Ishikawa (cell line): Measurements from ENCODE around the gene FHIT.

Source experiments
- CEBPB ChIP-seq: IDR thresholded peaks from 2 replicates; pipeline ENCODE4 v1.6.1; 2012
- CREB1 ChIP-seq: IDR thresholded peaks from 2 replicates; pipeline ENCODE4 v1.6.1; 2012; ENCODE audit warnings: low read depth
- EGR1 ChIP-seq: IDR thresholded peaks from 2 replicates; pipeline ENCODE4 v1.6.1; 2012
- EP300 ChIP-seq: IDR thresholded peaks from 2 replicates; pipeline ENCODE4 v1.6.1; 2012; ENCODE audit warnings: borderline replicate concordance
- FOXM1 ChIP-seq: IDR thresholded peaks from 2 replicates; pipeline ENCODE4 v1.6.1; 2012; ENCODE audit warnings: low read depth, borderline replicate concordance
- MAX ChIP-seq: IDR thresholded peaks from 2 replicates; pipeline ENCODE4 v1.6.1; 2012
- NFIC ChIP-seq: IDR thresholded peaks from 2 replicates; pipeline ENCODE4 v1.6.1; 2012
- RAD21 ChIP-seq: IDR thresholded peaks from 2 replicates; pipeline ENCODE4 v1.6.1; 2012; ENCODE audit warnings: low read depth
- REST ChIP-seq: IDR thresholded peaks from 2 replicates; pipeline ENCODE4 v1.6.1; 2012; ENCODE audit warnings: low read depth, mild to moderate bottlenecking
- TAF1 ChIP-seq: IDR thresholded peaks from 2 replicates; pipeline ENCODE4 v1.6.1; 2012; ENCODE audit warnings: low read depth, mild to moderate bottlenecking
- TCF12 ChIP-seq: IDR thresholded peaks from 2 replicates; pipeline ENCODE4 v1.6.1; 2012; ENCODE audit warnings: low read depth
- TEAD4 ChIP-seq: IDR thresholded peaks from 2 replicates; pipeline ENCODE4 v1.6.1; 2012
- USF1 ChIP-seq: IDR thresholded peaks from 2 replicates; pipeline ENCODE4 v1.6.1; 2012
- YY1 ChIP-seq: IDR thresholded peaks from 2 replicates; pipeline ENCODE4 v1.6.1; 2012; ENCODE audit warnings: low read depth
- ZBTB7A ChIP-seq: IDR thresholded peaks from 2 replicates; pipeline ENCODE4 v1.6.1; 2012; ENCODE audit warnings: low read depth

The FHIT gene

GRCh38 chr3:60053526-60054265, 1197.6 kb downstream of the FHIT start:
- no peak for TF ChIP-seq EP300
- TF ChIP-seq YY1 = no peak
- TF ChIP-seq TCF12 = no peak
- TF ChIP-seq FOXM1 = no peak
- no peak for TF ChIP-seq TAF1
- TF ChIP-seq MAX = no peak
- TF ChIP-seq ZBTB7A = no peak
- TF ChIP-seq NFIC = no peak
- TF ChIP-seq CREB1 = no peak
- no peak for TF ChIP-seq REST
- no peak for TF ChIP-seq EGR1
- no peak for TF ChIP-seq USF1
- TF ChIP-seq CEBPB = no peak
- no peak for TF ChIP-seq TEAD4
- TF ChIP-seq RAD21 = no peak

GRCh38 chr3:60048447-60048848, 1202.8 kb downstream of the FHIT start:
- TF ChIP-seq EGR1 (no peak), FOXM1 (no peak), TCF12 (no peak), CREB1 (no peak), TEAD4 (no peak), ZBTB7A (no peak), NFIC (no peak), YY1 (no peak), CEBPB (no peak), REST (no peak)

GRCh38 chr3:60047426-60048200, 1203.6 kb downstream of the FHIT start:
- TF ChIP-seq EGR1 (no peak), TAF1 (no peak), MAX (no peak), FOXM1 (no peak), TEAD4 (no peak), YY1 (no peak), CEBPB (no peak), TCF12 (no peak), EP300 (no peak), USF1 (no peak), REST (no peak), RAD21 (no peak), ZBTB7A (no peak), NFIC (no peak), CREB1 (no peak)

GRCh38 chr3:60046210-60046609, 1205.0 kb downstream of the FHIT start:
- no peak for TF ChIP-seq MAX
- no peak for TF ChIP-seq CEBPB
- TF ChIP-seq ZBTB7A = no peak
